KMS-11 (cell line): ENCODE measurements around the gene GBA3.

Experiments
- H2AFZ ChIP-seq: fragments of 200-600 bp; sonication (generic); 2 replicates; pipeline ENCODE4 v1.6.1; 2016; ENCODE audit warnings: antibody characterized with exemption, mixed run types, low read depth
- H3K27ac ChIP-seq: fragments of 200-600 bp; sonication (generic); 2 replicates; pipeline ENCODE4 v1.6.1; 2016; ENCODE audit warnings: mild to moderate bottlenecking, mixed run types
- H3K27me3 ChIP-seq: fragments of 200-600 bp; sonication (generic); 2 replicates; pipeline ENCODE4 v1.6.1; 2017; ENCODE audit warnings: mild to moderate bottlenecking, low read depth, mixed run types, moderate library complexity; ENCODE audit not compliant: insufficient read depth
- H3K36me3 ChIP-seq: fragments of 200-600 bp; sonication (generic); 2 replicates; pipeline ENCODE4 v1.6.1; 2017; ENCODE audit warnings: mild to moderate bottlenecking, mixed run types; ENCODE audit not compliant: insufficient read depth
- H3K4me1 ChIP-seq: fragments of 200-600 bp; sonication (generic); 2 replicates; pipeline ENCODE4 v1.6.1; 2016; ENCODE audit warnings: mild to moderate bottlenecking, low read depth, mixed run types; ENCODE audit not compliant: poor library complexity, severe bottlenecking
- H3K4me2 ChIP-seq: fragments of 200-600 bp; sonication (generic); 2 replicates; pipeline ENCODE4 v1.7.0; 2016; ENCODE audit warnings: mild to moderate bottlenecking, mixed run types
- H3K4me3 ChIP-seq: fragments of 200-600 bp; sonication (generic); IDR thresholded peaks from 2 replicates; pipeline ENCODE4 v1.6.1; 2017; ENCODE audit warnings: low read depth, low read length, mixed read lengths; ENCODE audit not compliant: insufficient read depth
- H3K79me2 ChIP-seq: fragments of 200-600 bp; sonication (generic); 2 replicates; pipeline ENCODE4 v1.6.1; 2016; ENCODE audit warnings: low read depth, mixed run types; ENCODE audit not compliant: insufficient read depth
- H3K9ac ChIP-seq: fragments of 200-600 bp; sonication (generic); 2 replicates; pipeline ENCODE4 v1.6.1; 2016; ENCODE audit warnings: mild to moderate bottlenecking, mixed run types
- H4K20me1 ChIP-seq: fragments of 200-600 bp; sonication (generic); 2 replicates; pipeline ENCODE4 v1.6.1; 2016; ENCODE audit warnings: mild to moderate bottlenecking, mixed run types; ENCODE audit not compliant: insufficient read depth
- TF ChIP-seq, protein P1 (sequence below): fragments of 200-600 bp; sonication (generic); conservative IDR thresholded peaks from 2 replicates; pipeline ENCODE4 v1.6.1; 2017; ENCODE audit warnings: low read depth, mild to moderate bottlenecking, antibody characterized with exemption, low read length, moderate library complexity, mixed read lengths

Gene GBA3

DNA sequence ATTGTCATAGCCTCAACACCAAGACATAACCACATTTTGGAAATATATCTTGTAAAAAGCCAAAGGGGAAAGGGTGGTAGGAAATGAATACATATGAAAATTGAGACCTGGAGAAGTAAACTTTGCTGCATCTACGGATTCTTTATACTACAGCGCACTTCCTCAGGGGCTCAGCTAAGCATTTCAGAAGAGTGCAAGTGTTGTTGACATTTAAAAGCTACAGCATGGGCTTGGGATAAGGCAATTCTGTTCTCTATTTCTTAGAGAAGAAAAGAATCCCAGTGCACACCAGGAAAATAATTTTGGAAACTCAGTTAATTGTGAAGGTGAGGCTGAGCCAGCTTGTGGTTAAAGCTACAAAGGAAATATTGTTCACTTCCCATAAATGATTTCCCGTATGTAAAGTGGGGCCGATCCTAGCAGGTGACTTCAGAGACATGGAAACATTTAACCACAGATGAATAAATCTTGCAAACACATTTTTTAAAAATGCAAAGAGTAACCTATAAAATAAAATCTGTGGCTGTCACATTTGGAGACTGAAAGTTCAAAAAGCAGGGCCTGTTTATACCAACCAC is 12.6 kb upstream of the GBA3 start:
- Histone ChIP-seq H3K9ac (no peak overlapping the region), H3K4me2 (no peak overlapping the region), H3K27ac (no peak overlapping the region), H3K4me1 (no peaks in the 10 kb centered on the region), H4K20me1 (no peaks in the 10 kb centered on the region), H3K4me3 (no peak overlapping the region), H3K79me2 (no peaks in the 10 kb centered on the region), H2AFZ (no peak overlapping the region), H3K27me3 (no peaks in the 10 kb centered on the region), H3K36me3 (no peaks in the 10 kb centered on the region)
- TF ChIP-seq, protein P1, sequence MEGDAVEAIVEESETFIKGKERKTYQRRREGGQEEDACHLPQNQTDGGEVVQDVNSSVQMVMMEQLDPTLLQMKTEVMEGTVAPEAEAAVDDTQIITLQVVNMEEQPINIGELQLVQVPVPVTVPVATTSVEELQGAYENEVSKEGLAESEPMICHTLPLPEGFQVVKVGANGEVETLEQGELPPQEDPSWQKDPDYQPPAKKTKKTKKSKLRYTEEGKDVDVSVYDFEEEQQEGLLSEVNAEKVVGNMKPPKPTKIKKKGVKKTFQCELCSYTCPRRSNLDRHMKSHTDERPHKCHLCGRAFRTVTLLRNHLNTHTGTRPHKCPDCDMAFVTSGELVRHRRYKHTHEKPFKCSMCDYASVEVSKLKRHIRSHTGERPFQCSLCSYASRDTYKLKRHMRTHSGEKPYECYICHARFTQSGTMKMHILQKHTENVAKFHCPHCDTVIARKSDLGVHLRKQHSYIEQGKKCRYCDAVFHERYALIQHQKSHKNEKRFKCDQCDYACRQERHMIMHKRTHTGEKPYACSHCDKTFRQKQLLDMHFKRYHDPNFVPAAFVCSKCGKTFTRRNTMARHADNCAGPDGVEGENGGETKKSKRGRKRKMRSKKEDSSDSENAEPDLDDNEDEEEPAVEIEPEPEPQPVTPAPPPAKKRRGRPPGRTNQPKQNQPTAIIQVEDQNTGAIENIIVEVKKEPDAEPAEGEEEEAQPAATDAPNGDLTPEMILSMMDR = no peak

DNA sequence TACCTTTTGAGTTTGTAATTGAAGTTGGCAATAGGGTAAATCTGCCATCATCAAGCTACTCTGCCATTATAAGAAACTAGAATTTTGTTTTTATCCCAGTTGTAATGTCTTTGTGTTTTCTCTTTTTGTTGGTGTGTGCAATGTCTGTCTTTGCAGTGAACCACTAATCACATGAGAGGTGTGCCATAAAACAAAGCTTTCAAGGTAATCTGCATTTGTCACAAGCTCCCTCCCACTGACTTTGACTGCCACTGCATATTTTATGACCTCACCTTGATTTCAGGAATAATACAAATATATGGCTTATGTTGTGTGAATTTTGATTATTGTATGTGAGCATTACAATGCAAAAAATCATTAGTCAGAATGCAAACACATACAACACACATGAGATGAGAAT is 9.0 kb upstream of the GBA3 start:
- H2AFZ ChIP-seq = no peak overlapping the region
- H3K9ac ChIP-seq = no peak overlapping the region
- H3K4me3 ChIP-seq = no peak overlapping the region
- no peaks in the 10 kb centered on the region for H3K4me1 ChIP-seq
- H3K79me2 ChIP-seq = no peaks in the 10 kb centered on the region
- H3K4me2 ChIP-seq = no peak overlapping the region
- TF ChIP-seq, protein P1 = no peak
- no peaks in the 10 kb centered on the region for H3K27me3 ChIP-seq
- H3K27ac ChIP-seq = no peak overlapping the region
- no peaks in the 10 kb centered on the region for H3K36me3 ChIP-seq
- no peaks in the 10 kb centered on the region for H4K20me1 ChIP-seq

DNA sequence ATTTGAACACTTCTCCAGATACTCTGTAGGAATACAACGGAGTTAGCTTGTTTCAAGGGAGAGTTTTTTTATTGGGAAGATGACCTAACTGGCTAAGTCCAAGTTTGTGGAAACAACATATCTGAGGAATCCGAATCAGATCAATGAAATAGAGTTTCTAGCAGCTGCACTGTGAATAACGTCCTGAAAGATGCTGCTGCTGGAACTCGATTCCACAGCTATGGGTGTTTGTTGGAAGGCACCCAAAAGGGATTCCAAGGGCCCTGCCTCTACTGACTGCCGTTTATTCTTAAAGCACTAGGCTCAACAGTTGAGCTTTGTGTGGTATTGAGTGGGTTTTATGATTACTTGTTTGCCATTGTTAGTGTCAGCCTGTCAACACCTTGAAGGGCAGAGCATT is 6.6 kb upstream of the GBA3 start:
- H3K4me1 ChIP-seq = no peaks in the 10 kb centered on the region
- no peak overlapping the region for H3K9ac ChIP-seq
- H3K36me3 ChIP-seq = no peaks in the 10 kb centered on the region
- H3K4me3 ChIP-seq = no peak overlapping the region
- no peaks in the 10 kb centered on the region for H3K27me3 ChIP-seq
- H3K4me2 ChIP-seq = no peak overlapping the region
- H4K20me1 ChIP-seq = no peaks in the 10 kb centered on the region
- TF ChIP-seq, protein P1 = no peak
- H3K79me2 ChIP-seq = no peaks in the 10 kb centered on the region
- H3K27ac ChIP-seq = no peak overlapping the region
- no peak overlapping the region for H2AFZ ChIP-seq

DNA sequence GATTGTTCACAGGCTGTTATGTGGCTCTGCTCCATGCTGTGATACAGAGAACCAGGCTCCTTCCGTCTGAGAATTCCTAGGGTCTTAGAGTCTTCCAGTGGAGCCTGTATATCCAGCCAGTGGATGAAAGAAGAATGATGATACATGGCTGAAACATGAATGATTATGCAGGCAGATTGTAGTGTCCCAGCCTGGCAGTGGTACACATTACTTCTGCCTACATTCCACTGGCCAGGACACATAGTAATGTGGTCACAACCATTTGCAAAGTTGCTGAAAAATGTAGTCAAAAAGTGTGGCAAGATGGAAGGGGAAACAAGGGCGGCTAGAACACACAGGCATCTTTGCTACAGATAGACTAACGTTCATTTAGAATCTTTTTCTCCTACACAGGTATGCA is 4.5 kb upstream of the GBA3 start:
- Histone ChIP-seq H3K4me1 (no peaks in the 10 kb centered on the region), H3K4me3 (no peak overlapping the region), H3K27ac (no peak overlapping the region), H3K79me2 (no peaks in the 10 kb centered on the region), H3K4me2 (no peak overlapping the region), H3K9ac (no peak overlapping the region), H4K20me1 (no peaks in the 10 kb centered on the region), H3K36me3 (no peaks in the 10 kb centered on the region), H2AFZ (no peak overlapping the region), H3K27me3 (no peaks in the 10 kb centered on the region)
- TF ChIP-seq, protein P1 = no peak
